Epidermal melanocyte (primary cell): ENCODE results near the gene DCAF7.

Experiments
- DNase-seq: peaks from one replicate; pipeline ENCODE4 v3.0.0; 2011; ENCODE audit warnings: low spot score; ENCODE audit not compliant: insufficient read length

The DCAF7 gene

DNA sequence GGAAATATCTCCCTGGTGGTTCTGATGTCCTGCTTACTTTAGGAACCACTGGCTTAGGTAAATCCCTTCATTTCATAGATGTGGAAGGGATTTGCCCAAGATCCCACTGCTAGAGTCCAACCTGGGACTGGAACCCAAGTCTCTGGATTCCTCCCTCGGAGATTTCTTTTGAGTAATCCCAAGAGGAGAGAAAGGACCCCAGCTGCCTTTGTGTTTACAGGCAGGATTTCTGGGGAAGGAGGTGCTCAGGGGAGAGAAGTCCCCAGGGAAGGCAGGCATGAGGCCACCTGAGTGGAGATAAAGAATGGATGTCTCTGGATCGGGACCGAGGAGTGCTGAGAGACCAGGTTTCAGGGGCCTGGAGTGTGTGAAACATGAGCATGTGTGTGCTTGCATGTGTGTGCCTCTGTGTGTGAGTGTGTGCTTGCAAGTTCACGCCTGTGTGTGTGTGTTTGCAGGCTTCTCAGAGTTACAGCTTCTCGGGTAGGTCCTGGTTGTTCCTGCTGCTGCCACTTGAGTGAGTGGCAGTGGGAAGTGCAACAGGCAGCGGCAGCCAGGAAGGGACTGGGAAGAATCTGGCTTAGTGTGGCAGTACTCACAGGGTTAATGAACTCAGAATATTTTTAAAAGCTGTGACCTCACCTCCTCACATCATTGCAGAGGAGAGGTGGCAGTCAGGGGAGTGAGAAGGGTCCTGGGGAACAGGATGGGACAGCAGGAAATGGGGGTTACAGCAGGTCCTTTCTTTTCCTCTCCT lies 24.9 kb upstream of the DCAF7 start:
- no peak for DNase-seq

DNA sequence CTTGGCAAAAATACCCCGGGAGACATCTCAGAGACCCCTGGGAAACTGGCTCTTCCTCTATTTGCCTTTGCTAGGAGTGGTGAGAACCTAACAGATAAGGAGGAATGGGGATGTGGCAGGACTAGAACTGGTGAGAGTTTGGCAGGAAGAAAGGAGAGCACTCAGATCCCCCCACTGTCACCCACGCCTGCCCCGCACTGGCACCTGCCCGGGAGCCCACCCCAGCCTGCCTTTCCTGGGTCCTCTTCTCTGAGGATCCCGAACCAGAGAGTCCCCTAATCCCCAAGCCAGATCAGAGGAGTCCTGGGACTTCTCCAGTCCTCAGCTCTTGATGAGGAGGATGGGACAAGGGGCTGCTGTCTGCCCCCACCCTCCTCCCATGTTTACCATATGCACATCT lies 23.4 kb upstream of the DCAF7 start:
- DNase-seq: no peak

DNA sequence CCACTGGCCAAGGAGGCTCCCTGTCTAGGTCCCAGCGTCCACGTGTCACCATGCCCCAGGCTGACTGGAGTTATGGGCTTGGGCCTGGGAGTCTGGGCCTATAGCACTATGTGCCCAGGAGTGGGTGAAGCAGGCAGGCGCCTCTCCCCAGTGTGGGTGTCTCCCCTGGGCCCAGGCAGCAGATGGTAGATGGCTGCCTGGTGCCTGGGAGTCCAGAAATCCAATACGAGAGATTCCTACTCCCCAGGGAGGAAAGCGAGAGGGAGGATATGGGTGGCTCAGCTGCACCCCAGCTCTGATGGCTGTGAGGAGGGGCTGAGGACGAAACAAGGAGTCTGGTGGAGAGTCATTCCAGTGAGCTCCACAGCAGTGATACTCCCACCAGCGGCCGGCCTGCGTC lies 22.1 kb upstream of the DCAF7 start:
- no peak for DNase-seq

DNA sequence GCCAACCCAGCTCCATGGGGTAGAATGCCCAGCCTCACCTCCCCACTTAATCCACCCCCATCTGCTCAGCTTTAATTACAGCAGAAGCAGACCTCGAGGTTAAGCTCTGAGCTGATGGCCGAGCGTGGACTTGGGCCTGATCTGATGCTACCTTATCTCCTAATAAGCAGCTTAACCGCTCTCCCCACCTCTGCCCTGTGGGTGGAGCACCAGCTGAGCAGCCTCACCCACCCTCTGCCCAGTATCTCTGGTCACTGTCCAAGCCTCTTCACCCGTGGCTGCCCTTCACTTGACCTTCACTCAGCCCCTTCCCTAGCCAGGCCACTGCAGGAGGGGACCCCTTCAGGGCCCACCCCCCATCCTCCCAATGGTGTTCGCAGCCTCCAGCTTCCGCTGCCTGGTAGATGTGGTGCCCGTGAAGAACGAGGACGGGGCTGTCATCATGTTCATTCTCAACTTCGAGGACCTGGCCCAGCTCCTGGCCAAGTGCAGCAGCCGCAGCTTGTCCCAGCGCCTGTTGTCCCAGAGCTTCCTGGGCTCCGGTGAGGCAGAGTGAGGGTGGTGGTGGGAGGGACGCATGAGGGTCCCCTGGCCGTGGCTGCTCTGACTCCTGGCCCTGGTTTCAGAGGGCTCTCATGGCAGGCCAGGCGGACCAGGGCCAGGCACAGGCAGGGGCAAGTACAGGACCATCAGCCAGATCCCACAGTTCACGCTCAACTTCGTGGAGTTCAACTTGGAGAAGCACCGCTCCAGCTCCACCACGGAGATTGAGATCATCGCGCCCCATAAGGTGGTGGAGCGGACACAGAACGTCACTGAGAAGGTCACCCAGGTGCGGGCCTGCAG lies 20.3 kb upstream of the DCAF7 start:
- DNase-seq: no peak

DNA sequence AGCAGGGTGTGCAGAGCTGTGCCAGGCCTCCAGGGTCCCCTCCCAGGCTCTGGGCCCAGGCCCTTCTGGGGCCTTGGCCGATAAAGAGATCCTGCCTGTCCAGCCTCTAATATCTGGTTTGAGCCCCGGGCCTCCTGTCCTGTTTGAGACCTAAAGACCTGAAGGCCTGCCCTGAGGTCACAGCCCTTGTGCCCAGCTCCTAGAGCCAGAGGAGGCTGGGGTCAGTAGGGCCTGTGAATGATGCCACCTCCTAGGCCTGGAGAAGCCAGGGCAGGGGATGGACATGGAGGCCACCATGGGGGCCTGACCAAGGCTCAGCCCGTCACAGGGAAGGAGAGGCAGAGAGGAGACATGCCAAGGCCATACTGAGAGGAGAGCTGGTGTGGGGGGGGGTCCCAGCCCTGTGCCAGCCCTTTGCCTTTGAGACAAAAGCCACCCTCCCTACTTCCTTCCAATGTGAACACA lies 19.7 kb upstream of the DCAF7 start:
- no peak for DNase-seq

DNA sequence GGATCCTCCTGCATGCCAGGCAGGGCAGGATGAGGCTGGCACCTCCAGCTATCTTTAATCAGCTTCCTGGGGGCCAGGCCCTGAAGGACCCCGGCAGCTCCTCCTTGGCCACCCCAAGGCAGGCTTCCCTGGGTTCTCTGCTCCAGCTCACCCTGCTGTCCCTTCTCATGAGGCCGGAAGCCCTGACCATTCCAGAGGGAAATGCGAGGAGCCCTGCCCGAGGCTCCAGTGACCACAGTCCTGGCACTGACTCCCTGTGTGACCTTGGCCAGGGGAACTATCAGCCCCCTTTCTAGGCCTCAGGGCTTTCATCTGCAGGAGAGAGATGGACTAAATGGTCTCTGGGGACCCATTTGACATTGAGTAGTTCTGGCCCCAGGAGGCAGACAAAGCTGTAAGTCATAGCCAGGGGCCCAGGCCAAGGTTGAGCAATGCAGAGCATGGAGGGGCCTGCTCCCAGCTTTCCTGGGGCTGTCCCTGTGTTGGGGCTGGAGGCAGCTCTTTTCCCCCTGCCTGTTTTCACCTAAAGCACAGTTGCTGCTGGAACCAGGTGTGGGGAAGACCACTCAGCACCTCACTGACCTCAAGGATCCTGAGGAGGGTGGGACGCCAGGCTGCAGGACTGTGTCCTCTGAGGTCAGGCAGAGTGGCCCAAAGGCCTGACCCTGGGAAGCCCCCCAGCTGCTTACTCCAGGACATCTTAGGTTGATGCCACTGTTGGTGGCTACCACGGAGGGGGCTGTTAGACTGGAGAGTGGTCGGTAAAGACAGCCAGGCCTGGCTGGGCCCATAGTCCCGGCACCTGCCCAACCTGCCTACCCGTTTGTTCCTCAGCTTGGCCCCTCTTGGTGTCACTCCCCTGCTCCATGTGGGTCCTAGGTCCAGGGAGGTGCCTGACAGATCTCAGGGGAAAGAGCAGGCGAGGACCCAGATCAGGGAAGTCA lies 19.0 kb upstream of the DCAF7 start:
- no peak for DNase-seq

DNA sequence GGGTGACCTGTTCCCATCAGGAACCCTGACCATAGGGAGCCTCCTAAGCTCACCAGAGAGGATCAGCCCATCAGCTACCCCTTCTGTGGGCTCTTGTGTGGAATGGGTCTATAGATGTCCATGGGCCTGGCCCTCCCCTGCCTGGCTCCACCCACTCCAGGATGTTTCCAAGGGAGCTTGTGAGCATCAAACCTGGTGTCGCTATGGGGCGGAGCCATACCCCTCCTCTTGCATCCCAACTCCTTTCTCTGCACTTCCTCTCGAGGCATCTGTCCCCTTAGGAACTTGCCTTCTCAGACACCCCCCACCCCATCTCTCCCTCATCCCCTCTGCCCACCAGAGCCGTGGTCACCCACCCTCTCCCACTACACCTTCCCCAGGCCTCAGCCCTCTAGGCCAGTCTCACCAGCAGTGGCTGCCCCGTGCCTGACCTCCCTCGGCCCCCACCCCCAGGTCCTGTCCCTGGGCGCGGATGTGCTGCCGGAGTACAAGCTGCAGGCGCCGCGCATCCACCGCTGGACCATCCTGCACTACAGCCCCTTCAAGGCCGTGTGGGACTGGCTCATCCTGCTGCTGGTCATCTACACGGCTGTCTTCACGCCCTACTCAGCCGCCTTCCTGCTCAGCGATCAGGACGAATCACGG lies 16.7 kb upstream of the DCAF7 start:
- no peak for DNase-seq

DNA sequence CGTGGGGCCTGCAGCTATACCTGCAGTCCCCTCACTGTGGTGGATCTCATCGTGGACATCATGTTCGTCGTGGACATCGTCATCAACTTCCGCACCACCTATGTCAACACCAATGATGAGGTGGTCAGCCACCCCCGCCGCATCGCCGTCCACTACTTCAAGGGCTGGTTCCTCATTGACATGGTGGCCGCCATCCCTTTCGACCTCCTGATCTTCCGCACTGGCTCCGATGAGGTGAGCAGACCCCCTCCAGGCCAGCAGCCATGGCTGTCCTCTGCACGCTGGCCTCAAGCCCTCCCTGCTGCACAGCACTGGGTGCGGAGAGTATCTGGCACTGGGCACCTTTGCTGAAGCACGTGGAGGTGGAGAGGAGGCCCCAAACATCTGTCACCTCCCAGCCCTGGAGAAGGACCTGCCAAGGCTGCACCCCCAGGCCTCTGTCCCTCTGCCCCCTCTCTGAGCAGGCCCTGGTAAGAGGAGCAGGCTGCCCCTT lies 16.2 kb upstream of the DCAF7 start:
- no peak for DNase-seq

DNA sequence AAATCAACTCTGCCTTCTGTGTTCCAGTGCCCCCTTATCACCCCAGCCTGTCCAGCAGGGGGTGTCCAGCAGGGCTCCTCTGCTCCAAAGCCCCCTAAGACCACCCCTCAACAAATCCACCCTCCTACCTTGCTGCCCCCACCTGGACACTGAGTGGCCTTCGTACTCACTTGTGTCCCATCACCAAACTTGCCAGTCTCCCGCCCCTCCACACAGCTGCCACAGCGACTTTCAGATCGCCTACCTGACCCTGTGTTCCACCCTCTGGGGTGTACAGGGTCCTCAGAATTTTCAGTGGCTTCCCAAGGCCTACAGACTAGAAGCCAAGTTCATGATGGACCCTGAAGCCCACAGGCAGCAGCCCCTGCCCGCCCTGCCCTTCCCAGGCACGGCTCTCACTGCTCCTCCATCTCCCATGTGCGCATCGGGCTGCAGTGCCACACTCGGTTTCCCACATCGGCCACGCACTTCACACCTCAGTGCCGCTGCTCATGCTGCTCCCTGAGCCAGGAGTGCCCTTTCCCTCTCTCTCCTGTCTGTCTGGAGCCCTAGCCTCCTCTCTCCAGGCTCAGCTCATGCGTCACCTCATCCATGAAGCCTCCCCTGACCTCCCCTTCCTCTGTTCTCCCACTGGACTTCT lies 15.3 kb upstream of the DCAF7 start:
- DNase-seq: no peak

DNA sequence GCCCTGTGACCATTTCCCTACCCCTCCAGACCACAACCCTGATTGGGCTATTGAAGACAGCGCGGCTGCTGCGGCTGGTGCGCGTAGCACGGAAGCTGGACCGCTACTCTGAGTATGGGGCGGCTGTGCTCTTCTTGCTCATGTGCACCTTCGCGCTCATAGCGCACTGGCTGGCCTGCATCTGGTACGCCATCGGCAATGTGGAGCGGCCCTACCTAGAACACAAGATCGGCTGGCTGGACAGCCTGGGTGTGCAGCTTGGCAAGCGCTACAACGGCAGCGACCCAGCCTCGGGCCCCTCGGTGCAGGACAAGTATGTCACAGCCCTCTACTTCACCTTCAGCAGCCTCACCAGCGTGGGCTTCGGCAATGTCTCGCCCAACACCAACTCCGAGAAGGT lies 14.6 kb upstream of the DCAF7 start:
- no peak for DNase-seq

DNA sequence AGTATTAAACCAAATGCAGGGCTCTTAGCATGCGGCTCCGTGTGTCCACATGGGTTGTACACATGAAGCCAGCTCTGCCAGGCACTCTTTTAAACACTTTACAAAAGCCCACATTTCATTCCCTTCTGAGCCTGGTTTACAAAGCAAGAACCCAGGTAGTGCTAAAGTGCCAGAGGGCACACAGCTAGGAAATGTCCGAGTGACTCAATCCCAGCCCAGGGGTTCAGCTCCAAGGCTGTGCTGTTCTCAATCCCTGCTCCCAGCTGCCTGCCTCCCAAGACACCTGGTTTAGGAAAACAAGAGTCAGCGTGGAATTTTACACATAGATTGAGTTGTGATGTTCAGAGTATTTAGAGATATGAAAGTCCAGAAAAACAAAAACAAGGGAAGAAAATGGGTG lies 13.3 kb upstream of the DCAF7 start:
- no peak for DNase-seq

DNA sequence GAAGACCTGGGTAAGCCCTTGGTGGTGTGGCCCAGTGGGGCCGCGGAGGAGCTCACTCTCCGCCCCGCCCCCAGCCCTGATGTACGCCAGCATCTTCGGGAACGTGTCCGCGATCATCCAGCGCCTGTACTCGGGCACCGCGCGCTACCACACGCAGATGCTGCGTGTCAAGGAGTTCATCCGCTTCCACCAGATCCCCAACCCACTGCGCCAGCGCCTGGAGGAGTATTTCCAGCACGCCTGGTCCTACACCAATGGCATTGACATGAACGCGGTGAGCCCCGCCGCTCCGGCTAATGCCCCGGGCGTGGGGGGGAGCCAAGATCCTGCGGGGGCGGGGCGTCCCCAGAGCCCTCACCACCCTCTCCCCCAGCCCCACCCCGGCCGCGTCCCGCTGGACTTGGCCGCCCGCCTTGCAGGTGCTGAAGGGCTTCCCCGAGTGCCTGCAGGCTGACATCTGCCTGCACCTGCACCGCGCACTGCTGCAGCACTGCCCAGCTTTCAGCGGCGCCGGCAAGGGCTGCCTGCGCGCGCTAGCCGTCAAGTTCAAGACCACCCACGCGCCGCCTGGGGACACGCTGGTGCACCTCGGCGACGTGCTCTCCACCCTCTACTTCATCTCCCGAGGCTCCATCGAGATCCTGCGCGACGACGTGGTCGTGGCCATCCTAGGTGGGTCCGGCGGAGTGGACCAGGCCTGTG lies 12.1 kb upstream of the DCAF7 start:
- DNase-seq: no peak

DNA sequence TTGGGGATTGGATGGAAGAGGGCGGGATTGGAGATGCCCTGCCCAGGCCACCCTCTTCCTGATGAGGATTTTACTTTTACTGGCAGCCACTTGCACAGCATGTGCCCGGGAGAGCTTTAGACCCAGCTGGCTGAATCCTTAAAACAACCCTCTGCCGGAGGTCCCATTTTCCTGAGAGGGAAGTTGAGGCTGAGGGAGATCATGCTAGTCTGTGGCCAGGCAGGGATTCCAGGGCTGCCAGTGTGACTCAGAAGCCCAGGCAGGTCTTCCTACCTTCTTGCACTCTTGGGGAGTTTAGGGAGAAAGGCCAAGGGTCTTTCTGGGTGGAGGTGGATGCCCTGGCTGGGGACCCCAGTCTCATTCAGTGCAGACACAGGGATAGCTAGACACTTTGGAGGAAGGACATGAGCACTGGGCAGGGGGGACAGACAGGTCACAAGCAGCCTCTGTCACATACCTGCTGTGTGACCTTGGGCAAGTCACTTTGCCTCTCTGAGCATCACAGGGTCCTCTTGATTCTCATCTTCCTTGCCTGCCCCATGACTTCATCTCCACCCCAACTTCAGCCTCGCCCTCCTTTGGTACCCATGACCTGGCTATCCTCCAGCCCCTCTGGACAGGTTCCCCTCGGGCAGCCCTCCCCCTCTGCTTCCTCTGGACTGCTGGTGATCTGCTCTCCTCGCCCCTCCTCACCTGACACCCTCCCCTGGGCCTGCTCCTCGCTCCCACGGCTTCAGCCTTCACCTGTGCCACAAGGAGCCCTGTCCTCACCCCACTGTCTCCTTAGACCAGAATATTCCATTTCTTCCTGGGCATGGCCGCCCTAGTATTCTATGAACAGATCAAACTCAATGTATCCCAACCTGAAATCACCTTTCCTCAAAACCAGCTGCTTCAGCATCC lies 11.3 kb upstream of the DCAF7 start:
- DNase-seq: no peak

DNA sequence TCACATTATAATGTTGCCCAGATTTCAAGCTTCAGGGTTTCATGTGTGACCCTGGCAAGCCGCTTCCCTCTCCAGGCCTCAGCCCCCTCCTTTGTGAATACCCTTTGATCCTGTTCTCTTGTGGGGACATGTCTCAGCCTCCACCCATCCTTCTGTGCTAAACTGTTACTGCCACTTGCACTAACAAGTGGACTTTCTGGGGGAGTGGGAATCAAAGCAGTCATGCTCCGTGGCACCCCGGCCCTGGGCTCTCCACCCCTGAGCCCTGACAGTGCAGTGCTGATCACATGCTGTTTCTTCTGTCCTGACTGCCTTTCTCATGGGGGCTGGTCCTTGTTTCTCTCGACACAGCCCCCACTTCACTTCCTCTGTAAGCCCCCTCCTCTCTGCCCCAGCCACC lies 9.7 kb upstream of the DCAF7 start:
- DNase-seq: no peak

DNA sequence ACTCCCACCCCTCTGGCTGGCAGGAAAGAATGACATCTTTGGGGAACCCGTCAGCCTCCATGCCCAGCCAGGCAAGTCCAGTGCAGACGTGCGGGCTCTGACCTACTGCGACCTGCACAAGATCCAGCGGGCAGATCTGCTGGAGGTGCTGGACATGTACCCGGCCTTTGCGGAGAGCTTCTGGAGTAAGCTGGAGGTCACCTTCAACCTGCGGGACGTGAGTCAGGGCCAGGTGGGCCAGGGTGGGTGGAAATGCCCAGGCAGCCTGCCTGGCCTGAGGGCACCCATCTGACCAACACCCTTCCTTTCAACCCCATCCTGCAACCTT lies 8.1 kb upstream of the DCAF7 start:
- DNase-seq: no peak

DNA sequence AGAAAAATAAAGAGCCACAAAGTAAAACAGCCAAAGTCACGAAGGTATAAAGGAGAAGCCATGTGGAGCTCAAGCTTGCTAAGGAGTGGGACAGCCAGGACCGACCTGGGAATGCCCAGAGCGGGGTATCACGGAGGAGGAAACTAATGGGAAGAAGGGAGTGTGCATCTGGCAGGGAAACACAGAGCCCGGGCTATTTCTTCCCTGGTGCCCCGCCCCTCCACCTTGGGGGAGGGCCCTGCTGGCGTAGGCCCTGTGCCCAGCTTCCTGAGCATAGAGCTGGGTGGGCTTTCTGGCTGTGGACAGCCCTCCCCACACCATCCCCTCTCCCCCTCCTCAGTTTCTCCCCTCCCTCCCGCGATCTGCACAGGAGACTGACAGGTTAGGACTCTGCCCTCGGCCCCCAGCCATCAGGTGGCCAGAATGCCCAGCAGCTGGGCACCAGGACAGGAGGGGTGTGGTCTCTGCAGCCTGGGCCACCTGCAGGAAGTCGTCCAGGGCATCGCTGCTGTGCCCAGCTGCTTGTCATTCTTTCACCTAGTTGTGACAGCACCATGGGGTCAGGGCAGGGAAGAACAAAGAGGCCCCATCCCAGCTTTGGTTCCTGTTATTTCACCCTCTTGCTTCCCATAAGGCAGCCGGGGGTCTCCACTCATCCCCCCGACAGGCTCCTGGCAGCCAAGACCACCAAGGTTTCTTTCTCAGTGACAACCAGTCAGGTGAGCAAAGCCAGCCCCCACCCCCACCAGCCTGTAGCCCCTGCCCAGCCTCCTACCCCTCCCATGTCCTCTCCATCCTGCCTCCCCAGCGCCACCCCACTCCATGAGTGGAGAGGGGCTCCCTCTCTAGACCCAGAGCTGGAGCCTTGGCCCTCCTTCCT lies 7.1 kb upstream of the DCAF7 start:
- no peak for DNase-seq

DNA sequence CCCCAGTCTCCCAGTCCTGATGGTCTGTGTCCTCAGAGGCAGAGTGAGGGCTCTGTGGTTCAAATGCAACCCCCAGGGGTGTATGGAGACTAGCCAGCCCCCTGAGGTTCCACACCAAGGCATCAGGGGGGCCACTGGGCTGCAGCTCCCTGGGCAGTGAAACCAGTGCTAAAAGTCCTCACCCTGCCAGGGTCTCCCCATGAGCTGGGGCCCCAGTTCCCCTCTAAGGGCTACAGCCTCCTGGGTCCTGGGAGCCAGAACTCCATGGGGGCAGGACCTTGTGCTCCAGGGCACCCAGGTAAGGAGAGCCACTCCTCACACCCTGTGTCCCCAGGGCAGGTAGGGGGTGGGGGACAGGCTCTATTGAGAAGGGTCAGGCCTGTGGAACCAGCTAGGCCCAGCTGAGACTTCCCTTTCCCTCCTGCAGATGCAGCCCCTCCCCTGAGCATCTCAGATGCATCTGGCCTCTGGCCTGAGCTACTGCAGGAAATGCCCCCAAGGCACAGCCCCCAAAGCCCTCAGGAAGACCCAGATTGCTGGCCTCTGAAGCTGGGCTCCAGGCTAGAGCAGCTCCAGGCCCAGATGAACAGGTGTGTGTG lies 6.4 kb upstream of the DCAF7 start:
- DNase-seq: no peak
